Transverse colon (tissue), 4 donors: Measurements from ENCODE around the gene CCRL2.

Experiments used
- EP300 ChIP-seq: sonication (generic); formaldehyde crosslinking; IDR thresholded peaks from one replicate; pipeline ENCODE4 v1.6.1; 2017; ENCODE audit warnings: antibody characterized with exemption, low read depth
- POLR2A ChIP-seq: fragments of 450-650 bp; IDR thresholded peaks from one replicate; pipeline ENCODE4 v1.6.1; 2016; ENCODE audit warnings: antibody characterized with exemption, mild to moderate bottlenecking, moderate library complexity
- POLR2AphosphoS5 ChIP-seq, 3 donors: sonication (generic); formaldehyde crosslinking; IDR thresholded peaks; one replicate each; pipeline ENCODE4 v1.6.1; 2016; ENCODE audit warnings: antibody characterized with exemption in 3 of 3
- TF ChIP-seq, protein P1 (sequence below), 5 experiments: fragments of 200-600 bp in 3 of 5; fragments of 450-650 bp in 2 of 5; sonication (generic) in 3 of 5; IDR thresholded peaks; 1 replicate in 2 of 5; 2 replicates in 3 of 5; pipeline ENCODE4 v1.5.1; 2016 to 2017; ENCODE audit warnings: antibody characterized with exemption in 5 of 5, inconsistent platforms in 3 of 5, mild to moderate bottlenecking in 2 of 5, moderate library complexity in 1 of 5

DNA sequence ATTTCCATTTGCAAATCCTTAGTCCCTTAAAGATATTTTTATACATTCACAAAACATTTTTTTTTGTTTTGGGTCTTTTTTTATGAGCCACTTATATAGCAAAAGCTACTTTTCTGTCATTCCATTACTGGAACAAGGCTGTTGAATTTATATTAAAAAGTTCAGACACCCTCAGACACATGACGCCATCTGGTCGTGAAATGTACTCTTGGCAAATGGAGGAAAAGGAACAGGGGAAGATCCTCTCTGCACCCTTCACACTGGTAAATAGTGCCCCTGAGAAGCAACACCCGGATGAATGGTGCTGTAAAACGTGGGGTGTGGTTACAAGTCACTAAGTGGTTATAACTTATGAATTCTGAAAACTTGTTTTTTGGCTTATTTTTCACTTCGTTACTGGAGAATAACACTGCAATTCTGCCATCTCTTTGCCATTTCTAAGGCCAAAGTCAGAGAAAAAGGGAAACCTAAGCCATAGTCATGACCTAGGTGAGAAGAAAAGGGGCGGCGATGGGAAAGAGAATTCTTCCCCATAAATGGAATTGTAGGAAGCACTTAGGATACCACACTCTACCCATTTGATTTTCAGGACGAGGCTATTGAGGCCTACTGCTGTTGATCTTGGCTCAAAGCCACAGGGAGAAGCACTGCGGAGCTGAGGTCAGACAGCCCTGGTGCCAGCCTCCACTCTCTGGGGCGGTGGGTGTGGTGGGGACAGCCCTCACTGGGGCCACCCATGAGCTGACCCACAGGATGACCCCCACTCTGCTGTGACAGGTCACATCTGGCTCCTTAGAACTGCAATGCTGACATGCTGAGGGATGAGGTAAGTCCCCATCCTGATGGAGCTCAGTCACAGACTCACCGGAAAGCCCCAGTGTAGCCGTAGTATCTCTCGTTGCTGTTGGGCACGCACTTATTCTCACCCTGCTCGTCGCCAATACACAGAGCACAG is 35.8 kb downstream of the CCRL2 start:
- TF ChIP-seq EP300 (no peak), POLR2A (no peak), POLR2AphosphoS5 (IDR thresholded peaks at IDR 0.05) (no peak)
- TF ChIP-seq, protein P1, sequence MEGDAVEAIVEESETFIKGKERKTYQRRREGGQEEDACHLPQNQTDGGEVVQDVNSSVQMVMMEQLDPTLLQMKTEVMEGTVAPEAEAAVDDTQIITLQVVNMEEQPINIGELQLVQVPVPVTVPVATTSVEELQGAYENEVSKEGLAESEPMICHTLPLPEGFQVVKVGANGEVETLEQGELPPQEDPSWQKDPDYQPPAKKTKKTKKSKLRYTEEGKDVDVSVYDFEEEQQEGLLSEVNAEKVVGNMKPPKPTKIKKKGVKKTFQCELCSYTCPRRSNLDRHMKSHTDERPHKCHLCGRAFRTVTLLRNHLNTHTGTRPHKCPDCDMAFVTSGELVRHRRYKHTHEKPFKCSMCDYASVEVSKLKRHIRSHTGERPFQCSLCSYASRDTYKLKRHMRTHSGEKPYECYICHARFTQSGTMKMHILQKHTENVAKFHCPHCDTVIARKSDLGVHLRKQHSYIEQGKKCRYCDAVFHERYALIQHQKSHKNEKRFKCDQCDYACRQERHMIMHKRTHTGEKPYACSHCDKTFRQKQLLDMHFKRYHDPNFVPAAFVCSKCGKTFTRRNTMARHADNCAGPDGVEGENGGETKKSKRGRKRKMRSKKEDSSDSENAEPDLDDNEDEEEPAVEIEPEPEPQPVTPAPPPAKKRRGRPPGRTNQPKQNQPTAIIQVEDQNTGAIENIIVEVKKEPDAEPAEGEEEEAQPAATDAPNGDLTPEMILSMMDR (IDR thresholded peaks at IDR 0.05): peak in 3 of 5 experiments; percentile 71 to 83 (median 76)
